Left lung (tissue), 10 donors: ENCODE data around the gene SLC25A23. TPM values are rescaled to one million over a fixed set of nuclear protein-coding genes. Genes with fewer than 3 reads are reported as not detected.

Source experiments
- ATAC-seq: fragments of 200-7000 bp; cut with Tn5 transposase; one replicate; pipeline ENCODE4 v1.9.1; 2020; ENCODE audit warnings: moderate library complexity
- DNase-seq, 4 donors: peaks; one replicate each; pipeline ENCODE4 v3.0.0-alpha.2; 2013 to 2020
- H3K27ac ChIP-seq, 2 donors: fragments of 200-600 bp; sonication (generic) in 1 of 2; one replicate each; pipeline versions ENCODE4 v1.5.0 to v1.8.0; 2020 to 2021
- H3K27me3 ChIP-seq, 2 donors: fragments of 200-600 bp; sonication (generic) in 1 of 2; one replicate each; pipeline versions ENCODE4 v1.5.0 to v1.8.0; 2020 to 2021
- H3K36me3 ChIP-seq, 2 donors: fragments of 200-600 bp; sonication (generic) in 1 of 2; one replicate each; pipeline versions ENCODE4 v1.5.0 to v1.8.0; 2020 to 2021
- H3K4me1 ChIP-seq, 2 donors: fragments of 200-600 bp; one replicate each; pipeline ENCODE4 v1.8.0; 2021
- H3K4me3 ChIP-seq, 2 donors: fragments of 200-600 bp; sonication (generic) in 1 of 2; one replicate each; pipeline versions ENCODE4 v1.5.0 to v1.8.0; 2020 to 2021; ENCODE audit warnings: mild to moderate bottlenecking in 1 of 2
- H3K9me3 ChIP-seq, 2 donors: fragments of 200-600 bp; sonication (generic) in 1 of 2; one replicate each; pipeline versions ENCODE4 v1.5.0 to v1.8.0; 2020 to 2021
- intact Hi-C, 2 donors: fragments of 100-400 bp; cut with DNase I; formaldehyde crosslinking; loops; one replicate each; pipeline versions ENCODE4 v1.11.2 to v1.14.2; 2022
- polyA plus RNA-seq, 6 donors: library from polyadenylated mRNA; unstranded; fragments of 120-200 nt; gene quantifications; one replicate each; pipeline ENCODE4 v1.2.1, GENCODE V29; 2013; ENCODE audit not compliant: insufficient read length in 6 of 6
- total RNA-seq, 2 donors: library from RNA; stranded (reverse); fragmentation: NEBNext Ultra II Directional; extraction: Animal tissue kit (Norgen Biotek cat#: 25700); gene quantifications; one replicate each; pipeline ENCODE4 v1.2.1, GENCODE V29; 2021
- TF ChIP-seq, protein P1 (sequence below), 2 donors: fragments of 200-600 bp; sonication (generic) in 1 of 2; IDR thresholded peaks; one replicate each; pipeline versions ENCODE4 v1.5.0 to v1.8.0; 2021; ENCODE audit warnings: antibody characterized with exemption in 2 of 2
- donor health status: DM: no; HTN: yes; CAD: no.
- donor health status: DM: no; HTN: no; CAD: no.

Gene SLC25A23
- total and polyA plus RNA-seq, 8 donors, result 43.1 to 118 (median 56.1) TPM

DNA sequence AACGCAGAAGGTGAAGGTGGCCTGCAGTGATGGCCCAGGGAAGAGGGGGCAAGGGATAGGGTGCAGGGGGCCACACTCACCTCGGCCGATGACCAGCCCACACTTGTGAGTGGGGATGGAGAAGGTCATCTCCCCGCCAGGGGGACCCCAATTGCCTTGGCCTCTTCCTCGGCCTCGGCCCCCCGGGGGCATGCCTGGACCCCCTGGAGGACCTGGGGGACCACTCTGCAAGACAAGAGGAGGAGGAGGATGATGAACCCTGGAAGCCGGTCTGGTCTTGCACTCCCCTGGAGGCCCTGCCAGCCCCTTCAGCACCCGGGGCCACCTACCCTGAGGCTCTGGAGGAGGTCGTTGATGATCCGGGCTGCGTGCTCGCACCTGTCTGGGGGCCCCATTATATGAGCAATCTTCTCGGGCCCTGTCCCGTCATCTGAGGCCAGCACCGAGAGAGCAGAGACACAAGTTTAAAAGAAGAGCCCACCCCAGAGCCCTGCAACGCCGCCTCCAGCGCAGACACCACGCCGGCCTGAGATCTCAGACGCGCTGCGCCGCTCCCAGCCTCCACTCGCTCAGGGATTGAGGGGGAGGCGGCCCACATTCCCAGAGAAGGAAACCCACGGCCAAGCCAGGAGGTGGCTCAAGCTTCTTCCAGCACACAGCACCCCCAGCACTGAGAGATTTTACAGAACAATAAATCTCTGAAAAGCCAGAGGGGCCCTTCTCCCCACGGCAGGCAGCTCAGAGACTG, 42.8 kb downstream of the SLC25A23 start:
- intact Hi-C loops, result no loop called here
- no peaks in the 10 kb centered on the region for H3K27me3 ChIP-seq
- H3K36me3 ChIP-seq, result peaks cover 0 to 87% of the 10 kb centered on the region in 2 donors
- no peak overlapping the region for H3K27ac ChIP-seq
- peaks cover 0 to 18% of the 10 kb centered on the region in 2 donors for H3K4me1 ChIP-seq
- no peak for DNase-seq
- no peaks in the 10 kb centered on the region for H3K9me3 ChIP-seq
- ATAC-seq, result no peak
- no peak overlapping the region for H3K4me3 ChIP-seq
- TF ChIP-seq, protein P1, sequence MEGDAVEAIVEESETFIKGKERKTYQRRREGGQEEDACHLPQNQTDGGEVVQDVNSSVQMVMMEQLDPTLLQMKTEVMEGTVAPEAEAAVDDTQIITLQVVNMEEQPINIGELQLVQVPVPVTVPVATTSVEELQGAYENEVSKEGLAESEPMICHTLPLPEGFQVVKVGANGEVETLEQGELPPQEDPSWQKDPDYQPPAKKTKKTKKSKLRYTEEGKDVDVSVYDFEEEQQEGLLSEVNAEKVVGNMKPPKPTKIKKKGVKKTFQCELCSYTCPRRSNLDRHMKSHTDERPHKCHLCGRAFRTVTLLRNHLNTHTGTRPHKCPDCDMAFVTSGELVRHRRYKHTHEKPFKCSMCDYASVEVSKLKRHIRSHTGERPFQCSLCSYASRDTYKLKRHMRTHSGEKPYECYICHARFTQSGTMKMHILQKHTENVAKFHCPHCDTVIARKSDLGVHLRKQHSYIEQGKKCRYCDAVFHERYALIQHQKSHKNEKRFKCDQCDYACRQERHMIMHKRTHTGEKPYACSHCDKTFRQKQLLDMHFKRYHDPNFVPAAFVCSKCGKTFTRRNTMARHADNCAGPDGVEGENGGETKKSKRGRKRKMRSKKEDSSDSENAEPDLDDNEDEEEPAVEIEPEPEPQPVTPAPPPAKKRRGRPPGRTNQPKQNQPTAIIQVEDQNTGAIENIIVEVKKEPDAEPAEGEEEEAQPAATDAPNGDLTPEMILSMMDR (IDR thresholded peaks at IDR 0.05), result no peak

DNA sequence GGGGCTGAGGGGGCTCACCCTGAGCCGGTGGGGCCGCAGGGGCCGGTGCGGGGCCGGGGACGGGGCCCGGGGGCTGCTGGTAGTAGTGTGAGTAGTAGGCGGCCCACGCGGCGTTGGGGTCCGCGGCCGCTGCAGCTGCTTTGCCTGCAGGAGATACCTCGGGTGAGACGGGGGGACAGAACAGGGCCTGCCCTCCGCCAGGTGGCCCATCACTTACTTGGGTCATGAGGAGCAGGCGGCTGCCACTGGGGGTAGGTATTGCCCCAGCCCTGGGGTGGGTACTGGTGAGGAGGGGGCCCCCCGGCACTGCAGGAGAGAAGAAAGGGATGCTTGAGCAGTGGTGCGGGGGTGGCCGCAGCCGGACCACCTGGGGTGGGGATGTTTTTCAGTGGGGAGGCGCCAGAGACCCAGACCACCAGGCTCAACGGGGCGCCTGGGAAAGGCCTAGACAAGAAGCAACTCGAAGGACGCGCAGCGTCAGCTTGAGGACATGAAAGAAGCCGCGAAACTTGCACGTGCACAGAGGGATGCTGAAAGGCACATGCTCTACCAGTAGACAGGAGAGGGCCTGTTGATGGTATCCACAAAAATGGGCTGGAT, 43.9 kb downstream of the SLC25A23 start:
- Histone ChIP-seq H3K4me3 (no peak overlapping the region), H3K36me3 (peaks cover 0 to 76% of the 10 kb centered on the region in 2 donors), H3K4me1 (peaks cover 0 to 12% of the 10 kb centered on the region in 2 donors), H3K9me3 (no peaks in the 10 kb centered on the region), H3K27me3 (no peaks in the 10 kb centered on the region), H3K27ac (no peak overlapping the region)
- TF ChIP-seq, protein P1 (IDR thresholded peaks at IDR 0.05), result no peak
- no peak for ATAC-seq
- no peak for DNase-seq
- intact Hi-C loops, result no loop called here

DNA sequence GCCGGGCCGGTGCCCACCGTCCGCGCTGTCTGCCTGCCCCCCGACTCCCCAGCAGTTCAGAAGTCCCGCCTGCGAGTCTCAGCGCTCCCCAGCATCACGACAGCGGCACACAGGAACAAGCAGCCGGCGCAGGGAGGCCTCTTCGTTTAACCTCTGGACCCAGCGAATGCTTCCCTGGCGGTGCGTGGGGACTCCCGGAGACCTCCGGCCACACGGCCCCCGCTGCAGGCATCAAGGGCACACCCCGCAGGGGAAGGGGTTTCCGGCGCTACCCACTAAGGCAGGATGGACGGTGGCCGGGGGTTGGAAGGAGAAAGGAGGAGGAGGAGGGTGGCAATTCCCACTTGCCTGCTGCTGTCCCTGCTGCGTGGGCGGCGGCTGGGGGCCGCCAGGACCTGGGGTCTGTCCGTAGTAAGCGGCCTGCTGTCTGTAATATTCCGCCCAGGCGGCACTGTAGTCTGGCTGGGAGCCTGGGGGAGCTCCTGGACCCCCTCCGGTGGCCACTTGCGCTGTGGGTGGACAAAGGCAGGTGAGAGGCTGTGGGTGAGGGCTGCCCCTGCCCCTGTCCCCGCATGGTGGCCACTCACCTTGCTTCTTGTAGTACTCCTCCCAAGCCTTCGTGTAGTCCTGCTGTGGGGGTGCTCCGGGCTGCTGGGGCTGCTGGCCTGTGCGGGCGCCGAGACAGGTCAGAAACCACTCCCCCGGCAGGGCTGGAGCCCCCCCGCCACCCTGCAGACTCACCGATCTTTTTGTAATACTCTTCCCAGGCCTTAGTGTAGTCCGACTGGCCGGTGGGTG, 44.6 kb downstream of the SLC25A23 start:
- peaks cover 0 to 12% of the 10 kb centered on the region in 2 donors for H3K4me1 ChIP-seq
- peaks cover 0 to 69% of the 10 kb centered on the region in 2 donors for H3K36me3 ChIP-seq
- no peak for ATAC-seq
- no peaks in the 10 kb centered on the region for H3K9me3 ChIP-seq
- H3K4me3 ChIP-seq, result no peak overlapping the region
- H3K27ac ChIP-seq, result no peak overlapping the region
- intact Hi-C loops, result no loop called here
- peak in 1 of 4 donors; percentile 73 for DNase-seq
- TF ChIP-seq, protein P1 (IDR thresholded peaks at IDR 0.05), result no peak
- no peaks in the 10 kb centered on the region for H3K27me3 ChIP-seq

DNA sequence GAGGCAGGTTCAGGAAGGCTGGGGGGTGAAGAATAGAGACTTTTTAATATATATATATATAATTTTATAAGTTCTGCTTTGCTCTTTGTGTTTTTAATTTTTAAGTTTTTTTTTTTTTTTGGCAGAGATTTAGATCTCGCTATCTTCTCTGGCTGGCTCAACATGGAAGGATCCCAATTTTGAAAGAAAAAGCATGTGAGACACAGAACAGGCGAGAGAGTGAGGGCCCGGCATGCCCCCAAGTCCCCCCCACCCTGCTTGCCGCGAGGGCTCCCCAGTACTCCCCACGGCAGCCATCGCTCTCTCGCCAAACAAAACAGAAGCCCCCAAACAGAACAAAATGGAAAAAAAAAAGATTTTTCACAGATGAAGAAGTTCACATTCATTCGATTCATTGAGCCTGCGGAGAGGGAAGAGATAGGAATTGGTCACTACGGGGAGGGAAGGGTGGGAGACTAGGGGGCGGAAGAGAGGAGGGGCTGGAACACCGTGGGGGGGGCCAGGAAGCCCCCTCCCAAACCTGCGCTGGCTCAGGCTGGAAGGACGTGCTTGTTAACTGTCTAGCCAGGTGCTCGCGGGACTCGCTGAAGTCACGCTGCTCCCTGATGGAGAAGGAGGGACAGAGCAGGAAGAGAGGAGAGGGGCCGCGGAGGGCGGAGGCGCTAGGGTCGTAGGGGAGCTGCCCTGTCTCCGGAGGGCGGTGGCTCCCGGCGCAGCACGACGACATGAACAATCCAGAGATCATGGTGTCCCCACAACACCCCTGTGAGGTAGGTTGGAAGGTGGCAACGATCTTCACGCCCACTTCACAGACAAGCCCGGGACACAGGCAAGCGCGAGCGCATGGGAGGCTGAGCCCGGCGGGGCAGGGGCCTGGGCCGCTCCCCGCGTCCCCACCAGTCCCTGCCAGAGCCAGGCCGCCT, 45.6 kb downstream of the SLC25A23 start:
- Histone ChIP-seq H3K36me3 (peaks cover 0 to 58% of the 10 kb centered on the region in 2 donors), H3K9me3 (no peaks in the 10 kb centered on the region), H3K27ac (no peak overlapping the region), H3K27me3 (no peaks in the 10 kb centered on the region), H3K4me3 (no peak overlapping the region), H3K4me1 (peaks cover 0 to 12% of the 10 kb centered on the region in 2 donors)
- no peak for ATAC-seq
- no peak for DNase-seq
- intact Hi-C loops, result no loop called here
- TF ChIP-seq, protein P1 (IDR thresholded peaks at IDR 0.05), result no peak
